DND-41 (cell line): ENCODE data around the gene LEPR.

Experiments
- ATAC-seq: fragments of 200-7000 bp; cut with Tn5 transposase; 3 replicates; pipeline ENCODE4 v1.9.1; 2021; ENCODE audit warnings: low read depth; ENCODE audit not compliant: insufficient read depth
- DNase-seq: peaks from one replicate; pipeline ENCODE4 v3.0.0-alpha.2; 2020
- H2AFZ ChIP-seq: 2 replicates; pipeline ENCODE4 v1.6.0; 2012; ENCODE audit warnings: low read depth, low read length
- H3K27ac ChIP-seq: 2 replicates; pipeline ENCODE4 v1.5.1; 2012; ENCODE audit warnings: low read length, inconsistent platforms
- H3K27me3 ChIP-seq: fragments of 200-600 bp; sonication (generic); 2 replicates; pipeline ENCODE4 v1.6.0; 2012; ENCODE audit warnings: low read length, mild to moderate bottlenecking, inconsistent platforms; ENCODE audit not compliant: insufficient read depth, poor library complexity
- H3K36me3 ChIP-seq: 2 replicates; pipeline ENCODE4 v1.5.1; 2012; ENCODE audit warnings: low read length, inconsistent platforms; ENCODE audit not compliant: insufficient read depth
- H3K4me1 ChIP-seq: 2 replicates; pipeline ENCODE4 v1.5.1; 2012; ENCODE audit warnings: mild to moderate bottlenecking, low read length; ENCODE audit not compliant: insufficient read depth
- H3K4me2 ChIP-seq: 2 replicates; pipeline ENCODE4 v1.6.0; 2012; ENCODE audit warnings: mild to moderate bottlenecking, moderate library complexity, low read length, inconsistent platforms; ENCODE audit not compliant: insufficient read depth
- H3K4me3 ChIP-seq, 2 experiments: fragments of 200-600 bp in 1 of 2; shearing (Covaris generic) in 1 of 2; 2 replicates each; pipeline ENCODE4 v1.5.1; 2012 to 2016; ENCODE audit warnings: inconsistent platforms in 2 of 2, low read length in 2 of 2, mild to moderate bottlenecking in 2 of 2, low read depth in 1 of 2, moderate library complexity in 1 of 2
- H3K79me2 ChIP-seq: 2 replicates; pipeline ENCODE4 v1.6.0; 2012; ENCODE audit warnings: low read length, inconsistent platforms; ENCODE audit not compliant: insufficient read depth
- H3K9ac ChIP-seq: 2 replicates; pipeline ENCODE4 v1.6.0; 2012; ENCODE audit warnings: low read depth, mild to moderate bottlenecking, inconsistent platforms, low read length, moderate library complexity
- H3K9me3 ChIP-seq: 2 replicates; pipeline ENCODE4 v1.5.1; 2012; ENCODE audit warnings: low read length, moderate library complexity, mild to moderate bottlenecking, inconsistent platforms; ENCODE audit not compliant: insufficient read depth, severe bottlenecking
- H4K20me1 ChIP-seq: 2 replicates; pipeline ENCODE4 v1.6.0; 2012; ENCODE audit warnings: low read length; ENCODE audit not compliant: insufficient read depth
- EZH2 ChIP-seq: IDR thresholded peaks from 3 replicates; pipeline ENCODE4 v1.6.1; 2012; ENCODE audit warnings: borderline replicate concordance, low read depth, mild to moderate bottlenecking, moderate library complexity, low read length, inconsistent platforms; ENCODE audit not compliant: severe bottlenecking
- TF ChIP-seq, protein P1 (sequence below): IDR thresholded peaks from 2 replicates; pipeline ENCODE4 v1.5.1; 2012; ENCODE audit warnings: borderline replicate concordance, low read length, moderate library complexity, mild to moderate bottlenecking; ENCODE audit not compliant: poor library complexity, severe bottlenecking; ENCODE audit errors: extremely low read depth

The LEPR gene

DNA sequence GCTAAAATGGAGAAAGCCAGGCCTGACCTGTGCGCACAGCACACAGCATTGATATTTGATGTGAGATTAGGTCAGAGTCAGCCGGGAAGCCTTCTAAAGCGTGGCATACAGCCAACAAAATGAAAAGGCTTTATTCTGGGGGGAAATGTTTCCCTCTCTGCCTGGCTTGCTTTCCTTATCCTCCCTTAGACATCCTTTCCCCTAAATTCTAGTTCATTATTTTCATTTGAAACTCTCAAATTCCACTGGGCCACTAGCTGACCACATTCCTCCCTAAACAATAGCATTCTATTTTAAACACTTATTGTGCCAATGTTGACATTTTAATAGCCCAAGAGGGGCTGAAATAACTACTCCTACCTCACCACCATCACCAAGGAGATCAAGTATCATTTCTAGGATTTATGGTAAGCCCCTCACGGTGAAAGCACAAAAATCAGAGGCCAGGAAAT is 49.4 kb downstream of the LEPR start:
- Histone ChIP-seq H3K9me3 (no peaks in the 10 kb centered on the region), H3K4me2 (no peak overlapping the region), H3K27me3 (no peaks in the 10 kb centered on the region), H3K36me3 (no peaks in the 10 kb centered on the region), H3K4me1 (no peaks in the 10 kb centered on the region), H3K79me2 (no peaks in the 10 kb centered on the region), H4K20me1 (no peaks in the 10 kb centered on the region), H3K27ac (no peak overlapping the region), H3K4me3 (no peak overlapping the region), H3K9ac (no peak overlapping the region), H2AFZ (no peak overlapping the region)
- DNase-seq = no peak
- TF ChIP-seq, protein P1, sequence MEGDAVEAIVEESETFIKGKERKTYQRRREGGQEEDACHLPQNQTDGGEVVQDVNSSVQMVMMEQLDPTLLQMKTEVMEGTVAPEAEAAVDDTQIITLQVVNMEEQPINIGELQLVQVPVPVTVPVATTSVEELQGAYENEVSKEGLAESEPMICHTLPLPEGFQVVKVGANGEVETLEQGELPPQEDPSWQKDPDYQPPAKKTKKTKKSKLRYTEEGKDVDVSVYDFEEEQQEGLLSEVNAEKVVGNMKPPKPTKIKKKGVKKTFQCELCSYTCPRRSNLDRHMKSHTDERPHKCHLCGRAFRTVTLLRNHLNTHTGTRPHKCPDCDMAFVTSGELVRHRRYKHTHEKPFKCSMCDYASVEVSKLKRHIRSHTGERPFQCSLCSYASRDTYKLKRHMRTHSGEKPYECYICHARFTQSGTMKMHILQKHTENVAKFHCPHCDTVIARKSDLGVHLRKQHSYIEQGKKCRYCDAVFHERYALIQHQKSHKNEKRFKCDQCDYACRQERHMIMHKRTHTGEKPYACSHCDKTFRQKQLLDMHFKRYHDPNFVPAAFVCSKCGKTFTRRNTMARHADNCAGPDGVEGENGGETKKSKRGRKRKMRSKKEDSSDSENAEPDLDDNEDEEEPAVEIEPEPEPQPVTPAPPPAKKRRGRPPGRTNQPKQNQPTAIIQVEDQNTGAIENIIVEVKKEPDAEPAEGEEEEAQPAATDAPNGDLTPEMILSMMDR = no peak
- no peak for TF ChIP-seq EZH2
- no peak for ATAC-seq
